Keratinocyte (primary cell): ENCODE results near the gene SERINC5. TPM values are rescaled to one million over a fixed set of nuclear protein-coding genes. Genes with fewer than 3 reads are reported as not detected.

Source experiments
- DNase-seq: peaks from one replicate; pipeline ENCODE4 v3.0.0-alpha.2; 2011; ENCODE audit warnings: low read depth, missing footprints, low spot score
- FAIRE-seq: peaks from 2 replicates; lab custom pipeline; 2011; peaks lifted over from hg19 to GRCh38; lab: Jason Lieb, UNC
- H2AFZ ChIP-seq: 2 replicates; pipeline ENCODE4 v1.6.0; 2012; ENCODE audit warnings: low read length, control low read depth, inconsistent platforms; ENCODE audit not compliant: control insufficient read depth
- H3K27ac ChIP-seq: 2 replicates; pipeline ENCODE4 v1.5.1; 2011; ENCODE audit warnings: low read length; ENCODE audit not compliant: control insufficient read depth, insufficient read depth
- H3K27me3 ChIP-seq: 3 replicates; pipeline ENCODE4 v1.6.0; 2011; ENCODE audit warnings: low read length; ENCODE audit not compliant: control insufficient read depth, insufficient read depth; ENCODE audit errors: extremely low read depth
- H3K36me3 ChIP-seq, 2 experiments: 2 replicates in 1 of 2; 3 replicates in 1 of 2; pipeline ENCODE4 v1.5.1; 2011; ENCODE audit warnings: low read length in 2 of 2, mild to moderate bottlenecking in 1 of 2; ENCODE audit not compliant: control insufficient read depth in 2 of 2, insufficient read depth in 2 of 2; ENCODE audit errors: extremely low read depth in 1 of 2
- H3K4me1 ChIP-seq: 3 replicates; pipeline ENCODE4 v1.5.1; 2011; ENCODE audit warnings: low read length; ENCODE audit not compliant: control insufficient read depth, insufficient read depth; ENCODE audit errors: extremely low read depth
- H3K4me2 ChIP-seq: 3 replicates; pipeline ENCODE4 v1.6.0; 2011; ENCODE audit warnings: low read depth, low read length; ENCODE audit not compliant: control insufficient read depth, insufficient read depth; ENCODE audit errors: extremely low read depth
- H3K4me3 ChIP-seq, 3 experiments: fragments of 200-600 bp in 1 of 3; sonication (generic) in 1 of 3; 2 replicates in 2 of 3; 3 replicates in 1 of 3; pipeline ENCODE4 v1.5.1; 2011 to 2016; ENCODE audit warnings: low read length in 3 of 3, mild to moderate bottlenecking in 3 of 3, control low read depth in 2 of 3, inconsistent platforms in 1 of 3, low read depth in 1 of 3, mixed read lengths in 1 of 3, mixed run types in 1 of 3, moderate library complexity in 1 of 3; ENCODE audit not compliant: control insufficient read depth in 2 of 3, insufficient read depth in 2 of 3; ENCODE audit errors: extremely low read depth in 1 of 3
- H3K79me2 ChIP-seq: 2 replicates; pipeline ENCODE4 v1.6.0; 2012; ENCODE audit warnings: low read length; ENCODE audit not compliant: control insufficient read depth, insufficient read depth
- H3K9ac ChIP-seq: 3 replicates; pipeline ENCODE4 v1.6.0; 2011; ENCODE audit warnings: low read length; ENCODE audit not compliant: control insufficient read depth, insufficient read depth; ENCODE audit errors: extremely low read depth
- H3K9me1 ChIP-seq: 3 replicates; pipeline ENCODE4 v1.6.0; 2011; ENCODE audit warnings: low read length; ENCODE audit not compliant: control insufficient read depth, insufficient read depth; ENCODE audit errors: extremely low read depth
- H3K9me3 ChIP-seq: 2 replicates; pipeline ENCODE4 v1.5.1; 2012; ENCODE audit warnings: low read depth, low read length; ENCODE audit not compliant: control insufficient read depth
- H4K20me1 ChIP-seq: 3 replicates; pipeline ENCODE4 v1.6.0; 2011; ENCODE audit warnings: low read length; ENCODE audit not compliant: control insufficient read depth, insufficient read depth; ENCODE audit errors: extremely low read depth
- EZH2 ChIP-seq: IDR thresholded peaks from one replicate; pipeline ENCODE4 v1.6.1; 2012; ENCODE audit warnings: inconsistent platforms, mild to moderate bottlenecking, low read length, moderate library complexity
- dilution Hi-C: fragments of 300-500 bp; cut with MboI; formaldehyde crosslinking; loops from one replicate; pipeline ENCODE4 v1.7.0; 2020; ENCODE audit warnings: low sequenced_read_pairs; ENCODE audit not compliant: extremely low pct_ligation_motif_present
- polyA plus RNA-seq, 5 experiments: library from polyadenylated mRNA; depleted of rRNA in 3 of 5; stranded (reverse) in 3 of 5; stranded (forward) in 1 of 5; unstranded in 1 of 5; fragments of >200 nt; gene quantifications; 1 replicate in 1 of 5; 2 replicates in 3 of 5; 3 replicates in 1 of 5; pipeline versions ENCODE4 v1.2.1 to v1.2.3, GENCODE V29; 2011 to 2012; ENCODE audit warnings: missing spikeins in 2 of 5, low read depth in 1 of 5, low replicate concordance in 1 of 5
- TF ChIP-seq, protein P1 (sequence below), 3 experiments: IDR thresholded peaks in 1 of 3; conservative IDR thresholded peaks in 1 of 3; optimal IDR thresholded peaks in 1 of 3; 2 replicates in 2 of 3; 3 replicates in 1 of 3; pipeline versions ENCODE3 to v1.5.1; 2011; ENCODE audit warnings: low read length in 3 of 3, mild to moderate bottlenecking in 3 of 3, moderate library complexity in 2 of 3, control low read depth in 1 of 3, inconsistent platforms in 1 of 3; ENCODE audit not compliant: insufficient read depth in 2 of 3; ENCODE audit errors: extremely low read depth in 1 of 3

Gene SERINC5
- polyA plus RNA-seq, 1 donor (not counting 4 experiments of a cell fraction or from before 2014, with no cell fraction given) = 20.0 TPM

DNA sequence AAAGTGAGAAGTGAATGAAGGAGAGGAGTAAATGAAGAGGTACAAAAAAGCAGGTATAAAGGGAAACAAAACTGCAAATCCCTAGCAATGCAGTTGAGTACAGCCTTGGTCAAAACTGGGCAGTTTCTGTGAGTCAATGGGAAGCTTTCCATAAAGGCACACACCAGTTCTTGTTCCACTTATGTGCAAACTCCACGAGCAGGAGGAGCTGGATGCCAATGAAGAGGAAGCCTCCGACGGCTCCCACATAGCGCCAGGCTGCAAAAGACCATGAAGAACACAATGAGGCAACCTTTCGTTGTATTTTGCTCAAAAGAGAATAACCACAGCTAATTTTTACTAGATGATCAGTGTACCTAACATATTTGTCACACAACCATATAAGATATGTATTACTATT is 81.1 kb downstream of the SERINC5 start:
- H2AFZ ChIP-seq = no peak overlapping the region
- no peaks in the 10 kb centered on the region for H3K9me1 ChIP-seq
- no peak overlapping the region for H3K9ac ChIP-seq
- dilution Hi-C loops = no loop called here
- H3K9me3 ChIP-seq = no peaks in the 10 kb centered on the region
- H3K36me3 ChIP-seq = peaks cover 6% of the 10 kb centered on the region in 2 experiments
- H3K4me3 ChIP-seq = no peak overlapping the region
- H3K27me3 ChIP-seq = no peaks in the 10 kb centered on the region
- DNase-seq (no peak), FAIRE-seq (no peak)
- H3K79me2 ChIP-seq = no peaks in the 10 kb centered on the region
- no peaks in the 10 kb centered on the region for H3K4me1 ChIP-seq
- H3K4me2 ChIP-seq = no peak overlapping the region
- no peaks in the 10 kb centered on the region for H4K20me1 ChIP-seq
- no peak for TF ChIP-seq EZH2
- TF ChIP-seq, protein P1, sequence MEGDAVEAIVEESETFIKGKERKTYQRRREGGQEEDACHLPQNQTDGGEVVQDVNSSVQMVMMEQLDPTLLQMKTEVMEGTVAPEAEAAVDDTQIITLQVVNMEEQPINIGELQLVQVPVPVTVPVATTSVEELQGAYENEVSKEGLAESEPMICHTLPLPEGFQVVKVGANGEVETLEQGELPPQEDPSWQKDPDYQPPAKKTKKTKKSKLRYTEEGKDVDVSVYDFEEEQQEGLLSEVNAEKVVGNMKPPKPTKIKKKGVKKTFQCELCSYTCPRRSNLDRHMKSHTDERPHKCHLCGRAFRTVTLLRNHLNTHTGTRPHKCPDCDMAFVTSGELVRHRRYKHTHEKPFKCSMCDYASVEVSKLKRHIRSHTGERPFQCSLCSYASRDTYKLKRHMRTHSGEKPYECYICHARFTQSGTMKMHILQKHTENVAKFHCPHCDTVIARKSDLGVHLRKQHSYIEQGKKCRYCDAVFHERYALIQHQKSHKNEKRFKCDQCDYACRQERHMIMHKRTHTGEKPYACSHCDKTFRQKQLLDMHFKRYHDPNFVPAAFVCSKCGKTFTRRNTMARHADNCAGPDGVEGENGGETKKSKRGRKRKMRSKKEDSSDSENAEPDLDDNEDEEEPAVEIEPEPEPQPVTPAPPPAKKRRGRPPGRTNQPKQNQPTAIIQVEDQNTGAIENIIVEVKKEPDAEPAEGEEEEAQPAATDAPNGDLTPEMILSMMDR (optimal IDR thresholded peaks at IDR 0.05 in 1 of 3, IDR thresholded peaks at IDR 0.05 in 1 of 3, conservative IDR thresholded peaks at IDR 0.05 in 1 of 3; ENCODE audit: extremely low read depth in 1 of 3, insufficient read depth in 2 of 3, low read length in 3 of 3) = no peak
- no peak overlapping the region for H3K27ac ChIP-seq

GRCh38 chr5:80172067-80172695 is 83.7 kb downstream of the SERINC5 start:
- no peaks in the 10 kb centered on the region for H3K27me3 ChIP-seq
- H3K9me1 ChIP-seq = no peaks in the 10 kb centered on the region
- no peak overlapping the region for H3K4me3 ChIP-seq
- no peak overlapping the region for H3K4me2 ChIP-seq
- no peaks in the 10 kb centered on the region for H3K79me2 ChIP-seq
- dilution Hi-C loops = no loop called here
- no peak for TF ChIP-seq EZH2
- TF ChIP-seq, protein P1 (optimal IDR thresholded peaks at IDR 0.05 in 1 of 3, IDR thresholded peaks at IDR 0.05 in 1 of 3, conservative IDR thresholded peaks at IDR 0.05 in 1 of 3; ENCODE audit: extremely low read depth in 1 of 3, insufficient read depth in 2 of 3, low read length in 3 of 3) = no peak
- no peak for FAIRE-seq
- H3K9me3 ChIP-seq = no peaks in the 10 kb centered on the region
- H3K4me1 ChIP-seq = no peaks in the 10 kb centered on the region
- H3K27ac ChIP-seq = no peak overlapping the region
- no peak overlapping the region for H3K9ac ChIP-seq
- no peak overlapping the region for H2AFZ ChIP-seq
- peaks cover 6% of the 10 kb centered on the region in 2 experiments for H3K36me3 ChIP-seq
- H4K20me1 ChIP-seq = no peaks in the 10 kb centered on the region
- DNase-seq = no peak
